Dendritic cell treated with granulocyte-macrophage colony-stimulating factor and Interleukin-4, amounts not matched to agents 40 ng/mL and 50 ng/mL, for 4 days (primary cell): Measurements from ENCODE around the gene MATN3.

Experiments
- H3K27ac Mint-ChIP-seq: one replicate; pipeline ENCODE4 v1.8.0; 2022; ENCODE audit warnings: mild to moderate bottlenecking, mixed read lengths
- H3K27me3 Mint-ChIP-seq: one replicate; pipeline ENCODE4 v1.8.0; 2022; ENCODE audit warnings: mild to moderate bottlenecking, mixed read lengths
- H3K36me3 Mint-ChIP-seq: one replicate; pipeline ENCODE4 v1.8.0; 2022; ENCODE audit warnings: low read depth, mixed read lengths
- H3K4me1 Mint-ChIP-seq: one replicate; pipeline ENCODE4 v1.8.0; 2022; ENCODE audit warnings: low read depth, mixed read lengths
- H3K4me3 Mint-ChIP-seq: one replicate; pipeline ENCODE4 v1.8.0; 2022; ENCODE audit warnings: mild to moderate bottlenecking, moderate library complexity, mixed read lengths
- H3K9me3 Mint-ChIP-seq: one replicate; pipeline ENCODE4 v1.8.0; 2022; ENCODE audit warnings: mixed read lengths
- intact Hi-C: fragments of 100-400 bp; cut with micrococcal nuclease; formaldehyde crosslinking; loops from one replicate; pipeline ENCODE4 v1.15.0; 2022

MATN3 gene

GRCh38 chr2:20027260-20027677 lies 14.8 kb upstream of the MATN3 start:
- Mint-ChIP-seq H3K4me3 (no peak overlapping the region), H3K36me3 (peaks cover 72% of the 10 kb centered on the region), H3K27me3 (no peaks in the 10 kb centered on the region), H3K4me1 (peaks cover 7% of the 10 kb centered on the region), H3K9me3 (peaks cover 10% of the 10 kb centered on the region), H3K27ac (no peak overlapping the region)
- intact Hi-C loops = no loop called here

- intact Hi-C loops = no loop called here
- H3K9me3 Mint-ChIP-seq = peaks cover 30% of the 10 kb centered on the region
- H3K36me3 Mint-ChIP-seq = peaks cover 72% of the 10 kb centered on the region
- H3K27ac Mint-ChIP-seq = no peak overlapping the region
- H3K4me1 Mint-ChIP-seq = peaks cover 14% of the 10 kb centered on the region
- H3K4me3 Mint-ChIP-seq = no peak overlapping the region
- no peaks in the 10 kb centered on the region for H3K27me3 Mint-ChIP-seq
Observed at GRCh38 chr2:20025065-20025786, 12.8 kb upstream of the MATN3 start.

DNA sequence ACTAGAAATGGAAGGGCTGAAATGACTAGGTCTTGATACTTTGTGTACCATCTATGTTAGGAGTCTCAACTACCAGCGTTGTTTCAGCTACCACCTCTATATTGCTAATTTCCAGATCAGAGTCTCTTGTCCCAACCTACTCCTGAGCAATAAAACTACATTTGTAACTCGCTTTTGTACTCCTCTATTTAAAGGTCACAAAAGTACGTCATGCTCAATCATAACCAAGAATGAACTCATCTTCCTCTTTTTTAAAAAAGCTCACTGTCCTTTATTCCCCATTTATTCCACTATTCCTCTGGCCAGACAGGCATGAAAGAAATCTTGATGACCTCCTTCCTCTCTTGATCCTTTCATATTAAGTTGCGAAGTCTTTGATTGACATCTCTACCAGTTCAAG lies 11.2 kb upstream of the MATN3 start:
- H3K9me3 Mint-ChIP-seq = peaks cover 35% of the 10 kb centered on the region
- H3K27ac Mint-ChIP-seq = no peak overlapping the region
- peaks cover 59% of the 10 kb centered on the region for H3K36me3 Mint-ChIP-seq
- H3K4me3 Mint-ChIP-seq = no peak overlapping the region
- H3K27me3 Mint-ChIP-seq = no peaks in the 10 kb centered on the region
- intact Hi-C loops = no loop called here
- H3K4me1 Mint-ChIP-seq = peaks cover 14% of the 10 kb centered on the region

DNA sequence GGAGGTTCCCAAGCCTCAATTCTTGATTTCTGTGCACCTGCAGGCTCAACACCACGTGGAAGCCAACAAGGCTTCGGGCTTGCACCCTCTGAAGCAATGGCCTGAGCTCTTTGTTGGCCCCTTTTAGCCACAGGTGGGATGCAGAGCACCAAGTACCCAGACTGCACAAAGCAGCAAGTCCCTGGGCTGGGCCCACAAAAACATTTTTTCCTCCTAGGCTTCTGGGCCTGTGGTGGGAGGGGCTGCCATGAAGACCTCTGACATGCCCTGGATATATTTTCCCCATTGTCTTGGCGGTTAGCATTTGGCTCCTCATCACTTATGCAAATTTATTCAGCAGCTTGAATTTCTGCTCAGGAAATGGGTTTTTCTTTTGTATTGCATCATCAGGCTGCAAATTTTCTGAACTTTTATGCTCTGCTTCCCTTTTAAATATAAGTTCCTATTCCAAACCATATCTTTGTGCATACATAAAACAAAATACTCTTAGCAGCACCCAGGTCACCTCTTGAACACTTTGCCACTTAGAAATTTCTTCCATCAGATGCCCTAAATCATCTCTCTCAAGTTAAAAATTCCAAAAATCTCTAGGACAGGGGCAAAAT lies 9.0 kb upstream of the MATN3 start:
- intact Hi-C loops = no loop called here
- H3K27ac Mint-ChIP-seq = no peak overlapping the region
- H3K27me3 Mint-ChIP-seq = no peaks in the 10 kb centered on the region
- peaks cover 35% of the 10 kb centered on the region for H3K9me3 Mint-ChIP-seq
- no peak overlapping the region for H3K4me3 Mint-ChIP-seq
- H3K36me3 Mint-ChIP-seq = peaks cover 41% of the 10 kb centered on the region
- peaks cover 14% of the 10 kb centered on the region for H3K4me1 Mint-ChIP-seq

DNA sequence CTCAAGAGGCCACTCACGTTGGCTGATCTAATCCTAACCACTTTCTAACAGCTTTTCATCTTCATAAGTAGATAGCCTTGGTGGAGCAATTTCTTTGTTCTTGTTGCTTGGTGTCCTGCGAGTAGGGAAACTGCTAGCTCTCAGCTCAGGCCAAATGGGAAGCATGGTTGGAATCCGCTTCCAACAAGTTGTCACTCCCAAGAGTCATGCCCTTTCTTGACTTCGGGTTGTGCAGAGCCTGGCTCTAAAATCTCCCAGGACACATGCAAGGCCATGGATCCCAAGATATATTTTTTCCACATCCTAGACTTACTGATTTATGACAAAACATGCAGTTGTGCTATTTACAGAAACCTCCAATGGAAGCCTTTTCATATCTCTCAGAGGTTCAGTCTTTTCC lies 7.3 kb upstream of the MATN3 start:
- intact Hi-C loops = no loop called here
- Mint-ChIP-seq H3K4me3 (no peak overlapping the region), H3K9me3 (peaks cover 35% of the 10 kb centered on the region), H3K27me3 (peaks cover 1% of the 10 kb centered on the region), H3K27ac (no peak overlapping the region), H3K36me3 (peaks cover 41% of the 10 kb centered on the region), H3K4me1 (peaks cover 14% of the 10 kb centered on the region)

DNA sequence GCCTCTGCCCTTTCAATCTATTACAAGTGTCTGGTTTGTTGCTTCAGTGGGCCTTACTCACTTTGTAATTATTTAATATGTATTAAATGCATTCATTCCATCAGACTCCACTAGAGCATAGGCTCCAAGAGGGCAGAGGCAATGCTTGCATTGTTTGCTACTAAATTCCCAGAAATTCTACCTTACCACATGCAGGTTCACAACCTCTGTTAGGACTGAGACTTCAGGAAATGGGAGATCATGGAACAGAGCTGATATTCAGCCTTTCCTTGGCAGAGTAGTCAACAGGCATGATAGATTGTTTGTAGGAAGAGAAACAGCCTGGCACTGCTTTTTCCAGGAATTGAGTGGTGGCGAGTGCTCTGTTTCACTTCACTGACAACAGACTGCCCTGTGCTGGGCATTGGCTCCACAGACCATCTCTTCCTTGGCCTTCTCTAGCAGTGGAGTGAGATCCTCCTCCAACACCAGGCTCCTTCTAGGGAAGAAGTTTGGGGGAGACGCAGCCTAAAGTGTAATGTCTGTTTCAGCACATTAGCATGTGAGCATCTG lies 6.2 kb upstream of the MATN3 start:
- H3K27ac Mint-ChIP-seq = no peak overlapping the region
- peaks cover 9% of the 10 kb centered on the region for H3K4me1 Mint-ChIP-seq
- intact Hi-C loops = no loop called here
- H3K4me3 Mint-ChIP-seq = no peak overlapping the region
- H3K36me3 Mint-ChIP-seq = peaks cover 33% of the 10 kb centered on the region
- peaks cover 35% of the 10 kb centered on the region for H3K9me3 Mint-ChIP-seq
- peaks cover 12% of the 10 kb centered on the region for H3K27me3 Mint-ChIP-seq

DNA sequence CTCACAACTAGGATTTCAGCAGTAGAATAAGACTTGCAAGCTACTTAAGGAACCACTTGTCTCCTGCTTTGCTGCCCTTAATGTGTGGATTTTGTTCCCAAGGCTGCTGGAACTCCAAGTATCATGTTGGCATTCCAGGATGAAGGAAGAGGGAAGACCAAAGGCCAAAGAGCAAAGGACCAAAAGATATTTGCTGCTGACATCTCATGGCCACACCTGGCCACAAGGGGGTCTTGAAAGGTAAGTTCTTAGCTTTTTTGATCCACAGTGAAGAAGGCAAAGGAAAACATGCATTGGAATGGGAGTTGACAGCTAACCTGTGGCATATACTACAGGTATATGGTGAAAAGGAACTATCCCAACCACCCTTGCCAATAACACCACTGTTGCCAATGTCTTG lies 3.9 kb upstream of the MATN3 start:
- Mint-ChIP-seq H3K4me1 (peaks cover 9% of the 10 kb centered on the region), H3K9me3 (peaks cover 16% of the 10 kb centered on the region), H3K27ac (no peak overlapping the region), H3K36me3 (peaks cover 14% of the 10 kb centered on the region), H3K4me3 (no peak overlapping the region), H3K27me3 (peaks cover 32% of the 10 kb centered on the region)
- intact Hi-C loops = no loop called here

DNA sequence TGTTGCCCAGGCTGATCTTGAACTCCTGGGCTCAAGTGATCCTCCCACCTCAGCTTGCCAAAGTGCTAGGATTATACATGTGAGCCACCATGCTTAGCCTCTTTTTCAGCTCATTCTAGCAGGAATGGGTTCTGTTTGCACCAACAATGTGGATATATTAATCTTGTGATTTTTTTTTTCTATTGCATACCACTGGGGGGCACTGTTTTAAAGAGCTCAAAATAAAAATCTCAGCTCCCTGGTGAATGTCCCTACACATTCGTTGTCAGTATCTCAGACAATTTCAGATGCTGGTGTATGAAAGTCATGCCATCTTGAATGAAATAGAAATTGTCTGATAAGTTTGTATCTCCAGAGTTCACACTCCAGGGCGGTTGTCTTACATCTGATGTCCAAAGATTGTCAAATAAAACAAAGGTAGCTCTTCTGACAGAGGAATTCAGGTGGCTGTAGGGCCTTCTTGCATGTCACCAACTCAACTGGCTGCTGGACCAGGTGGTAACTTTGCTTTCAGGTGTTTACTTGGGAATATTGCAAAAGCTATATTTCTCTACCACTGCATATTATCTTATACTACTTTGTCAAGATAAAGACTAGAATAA lies 3.1 kb upstream of the MATN3 start:
- H3K36me3 Mint-ChIP-seq = peaks cover 6% of the 10 kb centered on the region
- intact Hi-C loops = loop anchor here (1.0 to 2.0 kb wide), 2 partner anchors 59 to 83 kb away; no protein-coding TSS in a partner anchor
- H3K27ac Mint-ChIP-seq = no peak overlapping the region
- peaks cover 39% of the 10 kb centered on the region for H3K27me3 Mint-ChIP-seq
- H3K9me3 Mint-ChIP-seq = peaks cover 8% of the 10 kb centered on the region
- H3K4me1 Mint-ChIP-seq = peaks cover 9% of the 10 kb centered on the region
- no peak overlapping the region for H3K4me3 Mint-ChIP-seq

DNA sequence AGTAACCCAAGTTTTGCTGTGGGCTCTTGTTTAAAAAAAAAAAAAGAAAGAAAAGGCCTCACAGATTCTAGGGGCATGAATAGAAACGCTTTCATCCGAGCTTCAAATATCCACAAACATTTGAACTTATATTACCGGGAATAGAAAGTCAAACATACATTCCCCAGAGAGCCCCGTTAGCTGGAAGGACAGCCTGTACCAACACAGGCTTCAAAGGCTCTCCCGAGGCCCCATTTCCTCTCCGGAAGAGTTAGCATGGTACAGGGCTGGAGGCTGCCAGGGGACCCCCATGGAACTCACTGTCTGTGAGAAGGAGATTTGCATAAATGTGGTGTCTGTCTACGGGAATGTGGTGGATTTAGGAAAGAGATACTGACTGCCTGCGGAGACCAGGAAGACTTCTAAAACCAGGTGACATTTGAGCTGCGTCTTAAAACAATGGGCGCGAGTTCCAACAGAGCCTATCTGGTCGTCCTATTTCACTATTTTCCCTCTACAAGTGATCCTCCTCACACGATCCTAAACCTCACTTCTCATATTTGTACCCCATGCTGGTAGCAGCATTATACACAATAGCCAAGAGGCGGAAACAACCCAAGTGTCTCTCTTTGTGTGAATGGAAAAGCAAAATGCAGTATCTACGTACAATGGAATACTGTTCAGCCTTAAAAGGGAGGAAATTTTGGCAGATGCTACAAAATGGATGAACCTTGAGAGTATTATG lies 820 bp upstream of the MATN3 start:
- intact Hi-C loops = no loop called here
- Mint-ChIP-seq H3K9me3 (no peaks in the 10 kb centered on the region), H3K27me3 (peaks cover 56% of the 10 kb centered on the region)

DNA sequence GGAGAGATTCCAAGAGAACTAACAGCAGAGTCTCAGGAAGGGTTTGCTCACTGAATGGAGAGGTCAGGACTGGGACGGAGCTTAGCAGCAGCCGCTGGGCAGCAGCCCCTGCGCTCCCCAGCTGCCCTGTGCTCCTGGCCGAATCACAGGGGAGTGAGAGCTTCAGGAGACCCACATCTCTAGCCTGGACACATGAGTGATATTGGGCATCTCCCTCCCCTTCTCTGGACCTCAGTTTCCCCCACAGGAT lies 511 bp downstream of the MATN3 start:
- Mint-ChIP-seq H3K9me3 (no peaks in the 10 kb centered on the region), H3K27ac (no peak overlapping the region), H3K27me3 (peaks cover 63% of the 10 kb centered on the region), H3K4me1 (peaks cover 9% of the 10 kb centered on the region), H3K36me3 (no peaks in the 10 kb centered on the region), H3K4me3 (peak overlapping the region; percentile 37)
- intact Hi-C loops = no loop called here

More for the DNA sequence above, 820 bp upstream of the MATN3 start:
- H3K4me3 Mint-ChIP-seq = peak overlapping the region; percentile 56
- no peak overlapping the region for H3K27ac Mint-ChIP-seq
- no peaks in the 10 kb centered on the region for H3K36me3 Mint-ChIP-seq
- peaks cover 9% of the 10 kb centered on the region for H3K4me1 Mint-ChIP-seq

DNA sequence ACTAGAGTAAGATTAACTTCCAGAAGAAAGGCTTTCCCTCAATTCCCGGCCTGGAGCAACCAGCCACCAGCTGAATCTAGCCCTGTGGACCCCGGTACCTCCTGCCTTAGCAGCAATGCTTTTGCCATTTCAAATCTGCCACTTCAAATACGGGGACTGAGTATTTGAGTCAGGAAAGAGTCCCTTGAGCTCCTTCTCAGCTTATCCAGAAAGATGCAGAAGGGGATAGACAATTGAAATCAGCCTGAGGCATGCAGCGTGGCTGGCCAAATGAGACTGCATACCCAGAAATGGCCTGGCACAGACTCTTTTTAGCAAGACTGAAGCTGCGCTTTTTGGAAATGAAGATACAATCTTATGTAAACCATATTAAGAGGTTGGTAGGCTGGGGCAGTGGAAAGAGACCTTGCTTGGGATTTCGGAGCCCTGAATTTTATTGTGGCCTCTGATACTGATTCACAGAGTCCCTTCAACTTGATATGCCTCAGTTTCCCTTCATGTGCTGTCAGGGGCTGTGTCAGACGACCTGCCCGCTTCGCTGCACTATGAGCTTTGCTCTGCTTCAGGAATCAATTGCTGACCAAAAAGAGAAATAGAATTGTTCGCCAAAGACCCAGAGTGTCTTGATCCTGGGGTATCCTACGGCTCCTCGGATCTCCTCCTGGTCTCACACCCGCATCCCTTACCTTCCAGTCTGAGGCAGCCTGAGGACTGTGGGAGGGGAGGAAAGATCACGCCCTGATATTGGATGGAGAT lies 1.0 kb downstream of the MATN3 start:
- Mint-ChIP-seq H3K27ac (no peak overlapping the region), H3K4me3 (peak overlapping the region; percentile 37), H3K27me3 (peaks cover 63% of the 10 kb centered on the region), H3K36me3 (no peaks in the 10 kb centered on the region), H3K4me1 (peaks cover 9% of the 10 kb centered on the region), H3K9me3 (no peaks in the 10 kb centered on the region)
- intact Hi-C loops = no loop called here

- H3K36me3 Mint-ChIP-seq = no peaks in the 10 kb centered on the region
- intact Hi-C loops = no loop called here
- no peak overlapping the region for H3K27ac Mint-ChIP-seq
- H3K27me3 Mint-ChIP-seq = peaks cover 51% of the 10 kb centered on the region
- H3K9me3 Mint-ChIP-seq = no peaks in the 10 kb centered on the region
- peaks cover 9% of the 10 kb centered on the region for H3K4me1 Mint-ChIP-seq
- no peak overlapping the region for H3K4me3 Mint-ChIP-seq
Observed at GRCh38 chr2:20008703-20009102, 3.8 kb downstream of the MATN3 start.

- Mint-ChIP-seq H3K9me3 (no peaks in the 10 kb centered on the region), H3K27ac (no peak overlapping the region), H3K27me3 (peaks cover 28% of the 10 kb centered on the region), H3K36me3 (no peaks in the 10 kb centered on the region), H3K4me3 (no peak overlapping the region), H3K4me1 (no peaks in the 10 kb centered on the region)
- intact Hi-C loops = no loop called here
Observed at GRCh38 chr2:20005891-20006470, 6.5 kb downstream of the MATN3 start.
